ENCODE measurements around the gene EGLN2.
"Not testable (repeated sequence)": the region's sequence is repeated elsewhere in the genome, so short reads cannot be mapped to it uniquely, and the experiment has no call there.

The EGLN2 gene

DNA sequence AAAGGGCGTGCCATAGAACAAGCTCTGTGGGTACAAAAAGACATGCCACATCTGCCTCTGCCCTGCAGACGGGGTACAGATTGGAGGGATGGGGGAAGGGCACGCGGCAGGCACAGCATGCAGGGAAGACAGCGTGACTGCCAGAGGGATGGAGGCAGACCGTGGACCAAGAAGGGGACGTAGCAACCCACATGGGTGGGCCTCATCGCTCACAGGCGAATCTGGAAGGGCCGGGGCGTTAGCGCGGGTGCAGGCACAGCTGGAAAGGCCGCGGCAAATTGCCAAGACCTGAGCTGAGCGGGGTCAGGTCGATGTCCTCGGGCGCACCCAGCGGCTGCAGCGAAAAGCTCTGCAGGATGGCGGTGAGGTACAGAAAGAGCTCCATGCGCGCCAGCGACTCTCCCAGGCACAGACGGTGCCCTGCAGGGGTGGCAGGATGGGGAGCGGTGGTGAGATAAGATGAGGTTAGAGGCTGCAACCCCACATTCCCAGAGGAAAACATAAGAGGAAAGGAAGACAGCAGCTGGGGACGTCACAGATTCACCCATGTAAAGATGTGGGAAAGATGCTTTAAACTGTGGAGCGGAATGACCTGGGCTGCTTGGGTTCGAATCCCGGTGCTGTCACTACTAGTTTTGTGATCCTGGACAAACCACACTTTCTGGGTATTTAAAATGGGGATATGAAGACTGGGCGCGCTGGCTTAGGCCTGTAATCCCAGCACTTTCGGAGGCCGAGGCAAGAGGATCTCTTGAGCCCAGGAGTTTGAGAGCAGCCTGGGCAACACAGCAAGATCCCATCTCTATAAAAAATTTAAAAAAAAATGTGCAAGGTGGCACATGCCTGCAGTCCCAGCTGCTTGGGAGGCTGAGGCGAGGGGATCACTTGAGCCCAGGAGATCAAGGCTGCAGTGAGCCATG is 19.7 kb downstream of the EGLN2 start:
- H3K4me1 ChIP-seq (ENCODE audit: control insufficient read depth, insufficient read depth, low read length), result peaks cover 20% of the 10 kb centered on the region
- ChIA-PET CTCF (interaction anchor here (0.7 to 7.8 kb wide), 32 partner anchors 7 to 379 kb away, joined by 3 to 77 read pairs (median 4); partner anchors contain the start of genes MIA and RAB4B), POLR2A (interaction anchor here (0.6 to 1.7 kb wide), 4 partner anchors 40 to 156 kb away, joined by 3 to 5 read pairs (median 4); partner anchors contain the start of gene RAB4B)
- TF ChIP-seq GLIS2 (tag by site-specific recombination; IDR thresholded peaks at IDR 0.05) (peak; percentile 29; the same call in 1 of the 2 replicates), ZBTB8A (tag by site-specific recombination; IDR thresholded peaks at IDR 0.05) (0 out of 2 replicates have a peak, but pooled peaks have one; percentile 37), KLF1 (tag by site-specific recombination; IDR thresholded peaks at IDR 0.05) (peak; percentile 51), ZNF223 (tag by site-specific recombination; IDR thresholded peaks at IDR 0.05) (peak; percentile 91), YY2 (tag by site-specific recombination; IDR thresholded peaks at IDR 0.05) (peak; percentile 50; the same call in 1 of the 2 replicates), ZFHX2 (tag by site-specific recombination; conservative IDR thresholded peaks at IDR 0.05) (peak; percentile 42; the same call in 1 of the 2 replicates), ZNF121 (tag by site-specific recombination; IDR thresholded peaks at IDR 0.05) (peak; percentile 93), ZNF335 (tag by site-specific recombination; conservative IDR thresholded peaks at IDR 0.05) (0 out of 2 replicates have a peak, but pooled peaks have one; percentile 19), ZNF501 (tag by site-specific recombination; IDR thresholded peaks at IDR 0.05) (peak; percentile 77; the same call in 1 of the 2 replicates), ZFP37 (tag by site-specific recombination; IDR thresholded peaks at IDR 0.05) (peak; percentile 28; the same call in 1 of the 2 replicates), ZIC2 (tag by site-specific recombination; IDR thresholded peaks at IDR 0.05) (peak; percentile 73), EGR2 (tag by site-specific recombination; IDR thresholded peaks at IDR 0.05; ENCODE audit: low read depth) (peak; percentile 35; the same call in 1 of the 2 replicates), GFI1B (tag by site-specific recombination; IDR thresholded peaks at IDR 0.05) (peak; percentile 26; the same call in 1 of the 2 replicates), ZNF341 (tag by site-specific recombination; IDR thresholded peaks at IDR 0.05; ENCODE audit: low read depth) (peak; percentile 52; the same call in 1 of the 2 replicates), GLIS1 (tag by site-specific recombination; IDR thresholded peaks at IDR 0.05) (0 out of 2 replicates have a peak, but pooled peaks have one; percentile 11)
- TF ChIP-seq, protein P1, sequence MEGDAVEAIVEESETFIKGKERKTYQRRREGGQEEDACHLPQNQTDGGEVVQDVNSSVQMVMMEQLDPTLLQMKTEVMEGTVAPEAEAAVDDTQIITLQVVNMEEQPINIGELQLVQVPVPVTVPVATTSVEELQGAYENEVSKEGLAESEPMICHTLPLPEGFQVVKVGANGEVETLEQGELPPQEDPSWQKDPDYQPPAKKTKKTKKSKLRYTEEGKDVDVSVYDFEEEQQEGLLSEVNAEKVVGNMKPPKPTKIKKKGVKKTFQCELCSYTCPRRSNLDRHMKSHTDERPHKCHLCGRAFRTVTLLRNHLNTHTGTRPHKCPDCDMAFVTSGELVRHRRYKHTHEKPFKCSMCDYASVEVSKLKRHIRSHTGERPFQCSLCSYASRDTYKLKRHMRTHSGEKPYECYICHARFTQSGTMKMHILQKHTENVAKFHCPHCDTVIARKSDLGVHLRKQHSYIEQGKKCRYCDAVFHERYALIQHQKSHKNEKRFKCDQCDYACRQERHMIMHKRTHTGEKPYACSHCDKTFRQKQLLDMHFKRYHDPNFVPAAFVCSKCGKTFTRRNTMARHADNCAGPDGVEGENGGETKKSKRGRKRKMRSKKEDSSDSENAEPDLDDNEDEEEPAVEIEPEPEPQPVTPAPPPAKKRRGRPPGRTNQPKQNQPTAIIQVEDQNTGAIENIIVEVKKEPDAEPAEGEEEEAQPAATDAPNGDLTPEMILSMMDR (tag by site-specific recombination; IDR thresholded peaks at IDR 0.05), result peak; percentile 73
- TF ChIP-seq, protein P2, sequence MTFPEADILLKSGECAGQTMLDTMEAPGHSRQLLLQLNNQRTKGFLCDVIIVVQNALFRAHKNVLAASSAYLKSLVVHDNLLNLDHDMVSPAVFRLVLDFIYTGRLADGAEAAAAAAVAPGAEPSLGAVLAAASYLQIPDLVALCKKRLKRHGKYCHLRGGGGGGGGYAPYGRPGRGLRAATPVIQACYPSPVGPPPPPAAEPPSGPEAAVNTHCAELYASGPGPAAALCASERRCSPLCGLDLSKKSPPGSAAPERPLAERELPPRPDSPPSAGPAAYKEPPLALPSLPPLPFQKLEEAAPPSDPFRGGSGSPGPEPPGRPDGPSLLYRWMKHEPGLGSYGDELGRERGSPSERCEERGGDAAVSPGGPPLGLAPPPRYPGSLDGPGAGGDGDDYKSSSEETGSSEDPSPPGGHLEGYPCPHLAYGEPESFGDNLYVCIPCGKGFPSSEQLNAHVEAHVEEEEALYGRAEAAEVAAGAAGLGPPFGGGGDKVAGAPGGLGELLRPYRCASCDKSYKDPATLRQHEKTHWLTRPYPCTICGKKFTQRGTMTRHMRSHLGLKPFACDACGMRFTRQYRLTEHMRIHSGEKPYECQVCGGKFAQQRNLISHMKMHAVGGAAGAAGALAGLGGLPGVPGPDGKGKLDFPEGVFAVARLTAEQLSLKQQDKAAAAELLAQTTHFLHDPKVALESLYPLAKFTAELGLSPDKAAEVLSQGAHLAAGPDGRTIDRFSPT (tag by site-specific recombination; IDR thresholded peaks at IDR 0.05), result peak; percentile 73
- not testable (repeated sequence) for H3K4me3 ChIP-seq (ENCODE audit: low read depth, low read length); H3K27ac ChIP-seq (ENCODE audit: extremely low read depth, low read depth, low read length); H3K36me3 ChIP-seq (ENCODE audit: control insufficient read depth in 2 of 2, insufficient read depth in 1 of 2, low read length in 2 of 2); H3K9me3 ChIP-seq (ENCODE audit: control insufficient read depth, insufficient read depth, low read depth, low read length)

DNA sequence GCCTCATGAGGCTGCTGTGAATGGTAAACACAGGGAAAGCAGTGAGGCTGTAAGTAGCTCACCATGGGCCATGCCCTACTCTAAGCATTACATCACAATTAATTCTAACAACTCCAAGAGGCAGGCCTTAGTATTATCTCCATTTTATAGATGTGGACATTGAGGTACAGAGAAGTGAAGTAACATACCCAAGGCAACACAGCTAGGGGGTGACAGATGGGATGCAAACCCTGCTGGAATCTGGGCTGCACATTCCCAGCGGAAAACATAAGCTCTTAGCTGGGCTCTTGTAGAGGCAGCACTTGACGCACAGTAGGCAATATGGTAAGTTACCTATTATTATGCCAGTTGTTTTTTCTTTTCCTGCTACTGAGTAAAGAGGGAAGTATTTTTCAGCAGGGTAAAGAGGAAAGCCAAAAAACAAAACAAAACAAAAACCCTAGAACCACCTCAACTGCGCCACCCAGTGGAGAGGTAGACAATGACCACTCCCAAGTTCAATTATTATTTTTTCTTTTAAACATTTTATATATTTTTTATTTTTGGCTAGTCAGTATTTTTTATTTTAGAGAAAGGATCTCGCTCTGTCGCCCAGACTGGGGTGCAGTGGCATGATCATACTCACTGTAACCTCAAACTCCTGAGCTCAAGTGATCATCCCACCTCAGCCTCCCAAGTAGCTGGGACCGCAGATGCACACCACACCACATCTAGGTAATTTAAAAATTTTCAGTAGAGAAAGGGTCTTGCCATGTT is 20.7 kb downstream of the EGLN2 start:
- ChIA-PET CTCF (interaction anchor here (0.6 to 7.8 kb wide), 46 partner anchors 8 to 380 kb away, joined by 3 to 77 read pairs (median 4); partner anchors contain the start of genes EGLN2, MIA and RAB4B), POLR2A (interaction anchor here (0.5 to 1.7 kb wide), 6 partner anchors 41 to 157 kb away, joined by 3 to 6 read pairs (median 4); partner anchors contain the start of genes ACTMAP and RAB4B)
- H3K27ac ChIP-seq (ENCODE audit: extremely low read depth, low read depth, low read length); H3K9me3 ChIP-seq (ENCODE audit: control insufficient read depth, insufficient read depth, low read depth, low read length); H3K36me3 ChIP-seq (ENCODE audit: control insufficient read depth in 2 of 2, insufficient read depth in 1 of 2, low read length in 2 of 2); H3K4me3 ChIP-seq (ENCODE audit: low read depth, low read length): not testable (repeated sequence)
- peaks cover 20% of the 10 kb centered on the region for H3K4me1 ChIP-seq (ENCODE audit: control insufficient read depth, insufficient read depth, low read length)
- peak; percentile 80; the same call in 1 of the 2 replicates for TF ChIP-seq ZNF768 (tag by site-specific recombination; IDR thresholded peaks at IDR 0.05)
- TF ChIP-seq, protein P3, sequence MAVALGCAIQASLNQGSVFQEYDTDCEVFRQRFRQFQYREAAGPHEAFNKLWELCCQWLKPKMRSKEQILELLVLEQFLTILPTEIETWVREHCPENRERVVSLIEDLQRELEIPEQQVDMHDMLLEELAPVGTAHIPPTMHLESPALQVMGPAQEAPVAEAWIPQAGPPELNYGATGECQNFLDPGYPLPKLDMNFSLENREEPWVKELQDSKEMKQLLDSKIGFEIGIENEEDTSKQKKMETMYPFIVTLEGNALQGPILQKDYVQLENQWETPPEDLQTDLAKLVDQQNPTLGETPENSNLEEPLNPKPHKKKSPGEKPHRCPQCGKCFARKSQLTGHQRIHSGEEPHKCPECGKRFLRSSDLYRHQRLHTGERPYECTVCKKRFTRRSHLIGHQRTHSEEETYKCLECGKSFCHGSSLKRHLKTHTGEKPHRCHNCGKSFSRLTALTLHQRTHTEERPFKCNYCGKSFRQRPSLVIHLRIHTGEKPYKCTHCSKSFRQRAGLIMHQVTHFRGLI (tag by site-specific recombination; IDR thresholded peaks at IDR 0.05), result peak; percentile 6; the same call in 1 of the 2 replicates
- TF ChIP-seq FEZF1 (tag by site-specific recombination; IDR thresholded peaks at IDR 0.05), result 0 out of 2 replicates have a peak, but pooled peaks have one; percentile 5
- 0 out of 2 replicates have a peak, but pooled peaks have one; percentile 5 for TF ChIP-seq OSR2 (tag by site-specific recombination; IDR thresholded peaks at IDR 0.05)
- TF ChIP-seq, protein P4, sequence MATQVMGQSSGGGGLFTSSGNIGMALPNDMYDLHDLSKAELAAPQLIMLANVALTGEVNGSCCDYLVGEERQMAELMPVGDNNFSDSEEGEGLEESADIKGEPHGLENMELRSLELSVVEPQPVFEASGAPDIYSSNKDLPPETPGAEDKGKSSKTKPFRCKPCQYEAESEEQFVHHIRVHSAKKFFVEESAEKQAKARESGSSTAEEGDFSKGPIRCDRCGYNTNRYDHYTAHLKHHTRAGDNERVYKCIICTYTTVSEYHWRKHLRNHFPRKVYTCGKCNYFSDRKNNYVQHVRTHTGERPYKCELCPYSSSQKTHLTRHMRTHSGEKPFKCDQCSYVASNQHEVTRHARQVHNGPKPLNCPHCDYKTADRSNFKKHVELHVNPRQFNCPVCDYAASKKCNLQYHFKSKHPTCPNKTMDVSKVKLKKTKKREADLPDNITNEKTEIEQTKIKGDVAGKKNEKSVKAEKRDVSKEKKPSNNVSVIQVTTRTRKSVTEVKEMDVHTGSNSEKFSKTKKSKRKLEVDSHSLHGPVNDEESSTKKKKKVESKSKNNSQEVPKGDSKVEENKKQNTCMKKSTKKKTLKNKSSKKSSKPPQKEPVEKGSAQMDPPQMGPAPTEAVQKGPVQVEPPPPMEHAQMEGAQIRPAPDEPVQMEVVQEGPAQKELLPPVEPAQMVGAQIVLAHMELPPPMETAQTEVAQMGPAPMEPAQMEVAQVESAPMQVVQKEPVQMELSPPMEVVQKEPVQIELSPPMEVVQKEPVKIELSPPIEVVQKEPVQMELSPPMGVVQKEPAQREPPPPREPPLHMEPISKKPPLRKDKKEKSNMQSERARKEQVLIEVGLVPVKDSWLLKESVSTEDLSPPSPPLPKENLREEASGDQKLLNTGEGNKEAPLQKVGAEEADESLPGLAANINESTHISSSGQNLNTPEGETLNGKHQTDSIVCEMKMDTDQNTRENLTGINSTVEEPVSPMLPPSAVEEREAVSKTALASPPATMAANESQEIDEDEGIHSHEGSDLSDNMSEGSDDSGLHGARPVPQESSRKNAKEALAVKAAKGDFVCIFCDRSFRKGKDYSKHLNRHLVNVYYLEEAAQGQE (tag by site-specific recombination; IDR thresholded peaks at IDR 0.05), result peak; percentile 16; the same call in 1 of the 2 replicates
- peak; percentile 54 for TF ChIP-seq ZNF654 (tag by site-specific recombination; IDR thresholded peaks at IDR 0.05; ENCODE audit: low read depth)
